ENCODE results near the gene PC. TPM values are rescaled to one million over a fixed set of nuclear protein-coding genes. Genes with fewer than 3 reads are reported as not detected.

PC gene
- total RNA-seq, 4 donors from 2014 or later: 13.5 to 43.0 (median 27.5) TPM

DNA sequence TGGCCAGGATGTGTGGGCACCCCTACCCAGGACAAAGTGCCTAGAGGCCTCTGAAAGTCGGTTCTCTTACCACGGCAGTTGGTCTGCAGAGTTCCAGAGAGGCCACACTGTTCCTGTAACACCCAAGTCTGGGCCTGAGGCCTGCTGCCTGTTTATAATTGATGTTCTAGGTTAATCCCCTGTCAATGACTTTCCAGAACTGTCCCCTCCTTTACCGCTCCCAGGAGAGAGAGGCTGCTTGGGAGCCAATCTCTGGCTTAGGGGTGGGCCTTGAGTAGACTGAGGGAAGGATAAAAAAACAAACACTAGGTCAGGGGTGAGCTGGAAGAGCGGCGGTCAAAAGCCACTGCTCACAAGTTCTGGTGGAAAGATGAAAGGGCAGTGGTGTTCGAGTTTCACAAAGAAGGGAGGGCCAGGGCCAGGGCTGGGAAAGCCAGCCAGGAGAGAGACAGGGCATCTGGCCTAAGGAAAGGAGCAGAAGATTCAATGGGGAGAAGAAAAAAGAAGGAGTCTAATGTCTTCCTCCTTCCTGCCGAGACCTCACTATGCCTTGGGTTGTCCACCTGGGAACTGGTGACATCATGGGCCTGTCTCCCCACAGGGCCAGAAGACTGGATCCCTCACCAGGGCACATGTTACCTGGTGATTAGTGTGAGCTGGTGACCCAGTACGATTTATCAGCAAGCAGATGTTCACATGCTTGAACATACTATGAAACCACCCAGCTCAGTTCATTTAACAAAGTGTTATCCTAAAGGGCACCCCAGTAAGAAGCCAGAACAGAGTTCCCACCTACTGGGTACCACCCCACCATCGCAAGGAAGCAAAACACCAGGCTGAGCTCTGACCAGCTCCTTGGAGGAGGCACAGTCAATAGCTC lies 50.2 kb downstream of the PC start:
- no peaks in the 10 kb centered on the region for H3K27me3 ChIP-seq
- peak overlapping the region in 3 of 4 donors; percentile 76 to 88 (median 82) for H3K27ac ChIP-seq
- no peaks in the 10 kb centered on the region for H3K36me3 ChIP-seq
- peaks cover 19 to 54% (median 20%) of the 10 kb centered on the region in 3 donors for H3K4me1 ChIP-seq
- intact Hi-C loops (cut with DNase I): no loop called here
- no peak for DNase-seq
- no peaks in the 10 kb centered on the region for H3K9me3 ChIP-seq
- 74 to 87% methylated on average over 7 of the region's 9 CpGs for WGBS, 2 donors
- TF ChIP-seq, protein P1, sequence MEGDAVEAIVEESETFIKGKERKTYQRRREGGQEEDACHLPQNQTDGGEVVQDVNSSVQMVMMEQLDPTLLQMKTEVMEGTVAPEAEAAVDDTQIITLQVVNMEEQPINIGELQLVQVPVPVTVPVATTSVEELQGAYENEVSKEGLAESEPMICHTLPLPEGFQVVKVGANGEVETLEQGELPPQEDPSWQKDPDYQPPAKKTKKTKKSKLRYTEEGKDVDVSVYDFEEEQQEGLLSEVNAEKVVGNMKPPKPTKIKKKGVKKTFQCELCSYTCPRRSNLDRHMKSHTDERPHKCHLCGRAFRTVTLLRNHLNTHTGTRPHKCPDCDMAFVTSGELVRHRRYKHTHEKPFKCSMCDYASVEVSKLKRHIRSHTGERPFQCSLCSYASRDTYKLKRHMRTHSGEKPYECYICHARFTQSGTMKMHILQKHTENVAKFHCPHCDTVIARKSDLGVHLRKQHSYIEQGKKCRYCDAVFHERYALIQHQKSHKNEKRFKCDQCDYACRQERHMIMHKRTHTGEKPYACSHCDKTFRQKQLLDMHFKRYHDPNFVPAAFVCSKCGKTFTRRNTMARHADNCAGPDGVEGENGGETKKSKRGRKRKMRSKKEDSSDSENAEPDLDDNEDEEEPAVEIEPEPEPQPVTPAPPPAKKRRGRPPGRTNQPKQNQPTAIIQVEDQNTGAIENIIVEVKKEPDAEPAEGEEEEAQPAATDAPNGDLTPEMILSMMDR (IDR thresholded peaks at IDR 0.05): no peak
- TF ChIP-seq POLR2A (IDR thresholded peaks at IDR 0.05): no peak
- no peak overlapping the region for H3K4me3 ChIP-seq

DNA sequence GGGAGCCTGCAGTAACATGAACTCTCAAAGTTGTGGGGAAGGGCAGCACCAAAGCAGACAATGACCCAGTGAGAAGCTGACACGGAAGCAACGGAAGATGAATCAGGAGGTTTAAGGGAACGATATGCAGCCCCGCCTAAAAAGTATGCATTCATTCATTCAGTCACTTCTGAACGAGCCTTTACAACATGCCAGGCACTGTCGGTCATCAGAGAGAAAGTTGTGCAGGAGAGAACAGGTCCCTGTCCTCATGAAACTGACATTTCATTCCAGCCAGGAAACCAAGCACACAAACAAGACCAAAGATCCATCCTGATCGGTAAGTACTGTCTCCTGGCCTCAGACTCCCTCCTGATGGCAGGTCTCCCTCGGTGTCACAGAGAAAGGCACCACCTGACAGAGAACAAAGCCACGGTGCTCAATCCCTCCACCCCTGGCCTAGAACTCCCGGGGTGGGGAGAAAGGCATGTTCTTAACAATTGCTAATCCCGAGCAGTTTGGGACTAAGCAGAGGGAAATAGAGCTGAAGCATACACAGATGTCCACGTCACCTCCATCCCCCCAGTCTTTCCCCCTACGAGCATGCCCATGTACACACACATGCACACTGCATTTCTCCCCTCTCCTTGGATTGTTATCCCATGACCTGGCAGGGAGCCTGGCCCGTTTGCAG lies 52.0 kb downstream of the PC start:
- no peak for DNase-seq
- Histone ChIP-seq H3K4me1 (peaks cover 19 to 54% (median 20%) of the 10 kb centered on the region in 3 donors), H3K27ac (peak overlapping the region; percentile 82 to 88 (median 84))

DNA sequence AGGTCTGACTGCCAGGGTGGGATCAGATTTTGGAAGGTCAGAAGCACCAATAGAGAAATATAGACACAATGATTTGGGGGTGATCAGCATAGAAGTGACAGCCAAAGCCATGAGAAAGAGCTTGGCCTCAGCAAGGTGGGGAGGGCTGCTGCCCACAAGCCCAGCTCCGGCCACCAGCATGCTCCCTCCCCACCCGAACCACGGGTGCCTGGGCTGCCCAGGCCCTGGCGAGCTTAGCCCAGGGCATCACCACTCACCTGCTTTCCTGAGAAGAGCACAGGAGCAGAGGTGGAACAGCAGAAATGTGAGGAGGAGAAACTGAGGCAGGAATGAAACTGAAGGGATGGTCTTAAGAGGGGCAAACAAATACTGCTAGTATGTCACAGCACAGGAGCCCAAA lies 52.6 kb downstream of the PC start:
- Histone ChIP-seq H3K4me1 (peaks cover 19 to 54% (median 20%) of the 10 kb centered on the region in 3 donors), H3K27ac (peak overlapping the region; percentile 82 to 88 (median 84)), H3K4me3 (peak overlapping the region in 3 of 4 donors; percentile 9 to 50 (median 17)), H3K36me3 (no peaks in the 10 kb centered on the region), H3K9me3 (no peaks in the 10 kb centered on the region), H3K27me3 (no peaks in the 10 kb centered on the region)
- intact Hi-C loops (cut with DNase I): no loop called here
- DNase-seq: no peak
- TF ChIP-seq POLR2A (IDR thresholded peaks at IDR 0.05): no peak
- TF ChIP-seq, protein P1 (IDR thresholded peaks at IDR 0.05): no peak
- WGBS, 2 donors: 55% methylated on average over 4 of the region's 4 CpGs; no CpG with 5 or more reads in 1 of the 2 donors

More for the DNA sequence above, 52.0 kb downstream of the PC start:
- intact Hi-C loops (cut with DNase I): no loop called here
- no peaks in the 10 kb centered on the region for H3K36me3 ChIP-seq
- H3K9me3 ChIP-seq: no peaks in the 10 kb centered on the region
- no peaks in the 10 kb centered on the region for H3K27me3 ChIP-seq
- 37 to 45% methylated on average over 10 to 12 of the region's 14 CpGs for WGBS, 2 donors
- TF ChIP-seq POLR2A (IDR thresholded peaks at IDR 0.05): peak in 1 of 4 donors; percentile 37
- TF ChIP-seq, protein P1 (IDR thresholded peaks at IDR 0.05): no peak
- peak overlapping the region in 1 of 4 donors; percentile 50 for H3K4me3 ChIP-seq

DNA sequence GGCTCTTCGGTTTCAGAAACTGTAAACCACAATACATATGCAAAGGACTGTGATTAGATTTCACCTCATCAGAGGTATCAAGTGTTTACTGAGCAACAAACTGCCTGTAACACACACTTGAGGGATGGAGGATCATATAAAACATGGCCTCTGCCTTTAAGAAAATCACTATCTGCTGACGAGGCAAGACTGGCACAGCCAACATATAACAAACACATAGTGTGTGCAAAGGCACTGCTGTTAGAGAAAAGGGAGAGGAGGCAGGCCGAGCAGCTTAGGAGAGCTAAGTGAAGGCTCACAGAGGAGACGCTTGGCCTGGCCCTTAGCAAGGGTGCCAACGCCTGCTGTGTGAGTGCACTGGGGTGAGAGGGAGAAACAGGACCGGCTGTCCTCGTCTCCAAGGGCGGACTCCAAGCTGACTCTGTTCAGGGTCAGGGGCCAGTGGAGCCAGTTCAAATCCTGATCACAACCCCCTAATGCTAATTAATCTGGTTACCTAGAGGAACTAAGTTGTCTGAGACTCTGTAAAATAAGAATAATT lies 53.1 kb downstream of the PC start:
- no peaks in the 10 kb centered on the region for H3K9me3 ChIP-seq
- H3K27ac ChIP-seq: peak overlapping the region; percentile 82 to 88 (median 84)
- peak overlapping the region in 3 of 4 donors; percentile 9 to 50 (median 17) for H3K4me3 ChIP-seq
- no peaks in the 10 kb centered on the region for H3K27me3 ChIP-seq
- H3K4me1 ChIP-seq: peaks cover 19 to 54% (median 20%) of the 10 kb centered on the region in 3 donors
- no peaks in the 10 kb centered on the region for H3K36me3 ChIP-seq
- TF ChIP-seq, protein P1 (IDR thresholded peaks at IDR 0.05): no peak
- TF ChIP-seq POLR2A (IDR thresholded peaks at IDR 0.05): no peak
- no peak for DNase-seq
- intact Hi-C loops (cut with DNase I): no loop called here
- WGBS, 2 donors: 39 to 62% methylated on average over 8 of the region's 8 CpGs
